DMS79 treated with DMSO at 0.1 percent for 48 hours (cell line): ENCODE measurements around the gene DNM1L.
"Not testable (repeated sequence)": the region's sequence is repeated elsewhere in the genome, so short reads cannot be mapped to it uniquely, and the experiment has no call there.

Experiments used
- DNase-seq: peaks from one replicate; lab custom pipeline; 2025; lab: John Stamatoyannopoulos, UW

DNM1L gene

GRCh38 chr12:32697445-32697844, 18.3 kb downstream of the DNM1L start:
- no peak for DNase-seq

- no peak for DNase-seq
Observed at GRCh38 chr12:32698285-32698684, 19.2 kb downstream of the DNM1L start.

GRCh38 chr12:32699437-32699836, 20.3 kb downstream of the DNM1L start:
- not testable (repeated sequence) for DNase-seq

- no peak for DNase-seq
Observed at GRCh38 chr12:32702473-32702872, 23.4 kb downstream of the DNM1L start.

GRCh38 chr12:32702946-32703345, 23.8 kb downstream of the DNM1L start:
- DNase-seq, result no peak

GRCh38 chr12:32705783-32706182, 26.7 kb downstream of the DNM1L start:
- DNase-seq, result no peak

- no peak for DNase-seq
Observed at GRCh38 chr12:32706335-32707024, 27.4 kb downstream of the DNM1L start.

GRCh38 chr12:32708926-32709325, 29.8 kb downstream of the DNM1L start:
- no peak for DNase-seq

- no peak for DNase-seq
Observed at GRCh38 chr12:32714772-32715171, 35.7 kb downstream of the DNM1L start.

GRCh38 chr12:32718926-32719325, 39.8 kb downstream of the DNM1L start:
- no peak for DNase-seq

- not testable (repeated sequence) for DNase-seq
Observed at GRCh38 chr12:32725308-32725707, 46.2 kb downstream of the DNM1L start.

GRCh38 chr12:32726286-32726685, 47.2 kb downstream of the DNM1L start:
- DNase-seq, result no peak

- no peak for DNase-seq
Observed at GRCh38 chr12:32727237-32727636, 48.1 kb downstream of the DNM1L start.

- DNase-seq, result no peak
Observed at GRCh38 chr12:32734952-32735351, 55.9 kb downstream of the DNM1L start.

- no peak for DNase-seq
Observed at GRCh38 chr12:32736445-32736844, 57.3 kb downstream of the DNM1L start.

- DNase-seq, result no peak
Observed at GRCh38 chr12:32737715-32738114, 58.6 kb downstream of the DNM1L start.

GRCh38 chr12:32739279-32739678, 60.2 kb downstream of the DNM1L start:
- no peak for DNase-seq

GRCh38 chr12:32742133-32742532, 63.0 kb downstream of the DNM1L start:
- DNase-seq, result no peak

- DNase-seq, result no peak
Observed at GRCh38 chr12:32743264-32743663, 64.2 kb downstream of the DNM1L start.

GRCh38 chr12:32753605-32754004, 74.5 kb downstream of the DNM1L start:
- DNase-seq, result no peak

- DNase-seq, result no peak
Observed at GRCh38 chr12:32754111-32754510, 75.0 kb downstream of the DNM1L start.

GRCh38 chr12:32755051-32755653, 76.1 kb downstream of the DNM1L start:
- DNase-seq, result peak; percentile 66

GRCh38 chr12:32755654-32756475, 76.8 kb downstream of the DNM1L start, which contains the start of gene YARS2:
Gene YARS2 (minus strand): TSS chr12:32755897. CDS start chr12:32755874, 23 bp downstream.
- DNase-seq, result peak; percentile 96
